Activated CD4-positive, alpha-beta T cell treated with anti-CD3 and anti-CD28 coated beads, Interleukin-2, amount 50 U/mL, for 1 hour (primary cell): ENCODE results near the gene PER3.

ENCODE experiments used
- DNase-seq: peaks from one replicate; pipeline ENCODE4 v3.0.0-alpha.2; 2020

Gene PER3

DNA sequence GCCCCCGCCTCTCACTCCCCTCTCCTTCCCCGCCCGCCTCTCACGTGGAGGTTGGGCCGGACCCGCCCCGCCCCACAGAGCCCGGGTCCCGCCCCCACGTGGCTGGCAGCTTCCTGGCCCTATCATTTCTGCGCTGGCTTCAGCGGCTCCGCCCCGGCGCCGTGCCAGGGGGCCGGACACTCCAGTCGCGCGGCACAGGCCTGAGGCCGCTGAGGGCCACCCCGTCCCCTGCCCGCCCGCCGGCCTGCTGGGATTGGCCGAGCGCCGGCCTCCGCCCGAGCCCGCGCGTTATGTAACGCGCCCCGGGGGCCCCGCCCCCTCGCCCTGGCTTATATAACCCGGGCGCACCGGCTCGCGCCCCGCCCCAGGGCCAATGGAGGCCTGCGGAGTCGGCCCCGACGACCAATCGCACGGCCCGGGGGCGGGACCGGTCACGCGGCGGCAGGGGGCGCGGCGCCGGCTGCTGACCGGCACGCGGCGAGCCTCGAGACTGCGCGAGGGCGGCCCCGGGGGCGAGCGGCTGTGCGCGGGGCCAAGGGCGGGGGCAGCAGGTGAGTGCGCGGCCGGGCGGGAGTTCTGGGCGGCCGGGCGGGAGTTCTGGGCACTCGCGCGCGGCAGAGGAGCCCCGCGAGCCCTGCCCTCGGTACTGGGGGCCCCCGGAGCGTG is at the start of gene PER3:
Gene PER3 (plus strand): TSS at position 466 of the 666 bp plus-strand sequence. CDS start 587 bp downstream, outside the sequence.
- peak; percentile 88 for DNase-seq

GRCh38 chr1:7738044-7738443 is 46.0 kb upstream of the PER3 start:
- no peak for DNase-seq

DNA sequence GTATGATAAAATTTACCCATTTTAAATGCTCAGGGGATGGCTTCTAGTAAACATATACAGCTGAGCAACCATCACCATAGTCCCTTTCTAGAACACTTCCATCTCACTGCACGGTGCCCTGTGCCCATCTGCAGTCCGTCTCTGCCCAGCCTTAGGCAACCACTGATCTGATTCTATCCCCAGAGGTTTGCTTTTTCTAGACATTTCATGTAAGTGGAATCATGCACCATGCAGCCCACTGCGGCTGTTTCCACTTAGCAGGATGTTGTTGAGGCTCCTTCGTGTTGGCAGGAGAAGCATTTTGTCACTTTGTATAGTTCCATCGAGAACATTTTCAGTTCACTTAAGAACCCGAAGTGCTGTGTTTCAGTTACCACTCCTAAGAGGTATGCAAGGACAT is 40.7 kb upstream of the PER3 start:
- no peak for DNase-seq

DNA sequence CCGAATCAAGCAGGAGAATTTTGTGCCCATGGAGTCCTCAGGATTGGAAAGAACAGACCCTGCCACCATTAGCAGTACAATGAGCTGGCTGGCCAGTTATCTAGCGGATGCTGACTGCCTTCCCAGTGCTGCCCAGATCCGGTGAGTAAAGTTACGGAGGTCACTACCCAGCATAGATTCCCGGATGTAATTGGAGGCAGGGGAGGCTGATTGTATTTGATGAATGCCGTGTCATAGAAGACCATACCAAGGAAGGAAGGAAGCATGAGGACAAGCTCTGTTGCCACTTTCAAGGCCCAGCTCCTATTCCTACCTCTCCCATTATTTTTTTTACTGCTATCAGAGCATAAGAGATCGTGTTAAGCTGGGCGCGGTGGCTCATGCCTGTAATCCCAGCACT is 39.2 kb upstream of the PER3 start:
- DNase-seq = no peak

DNA sequence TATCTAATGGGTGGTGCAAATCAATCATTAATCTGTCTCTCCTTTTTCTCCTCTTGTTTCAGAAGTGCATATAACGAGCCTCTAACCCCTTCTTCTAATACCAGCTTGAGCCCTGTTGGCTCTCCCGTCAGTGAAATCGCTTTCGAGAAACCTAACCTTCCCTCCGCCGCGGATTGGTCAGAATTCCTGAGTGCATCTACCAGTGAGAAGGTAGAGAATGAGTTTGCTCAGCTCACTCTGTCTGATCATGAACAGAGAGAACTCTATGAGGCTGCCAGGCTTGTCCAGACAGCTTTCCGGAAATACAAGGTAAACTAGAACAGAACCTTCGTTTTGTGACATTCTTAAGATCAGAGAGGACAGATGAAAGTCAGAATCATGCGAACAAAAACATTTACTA is 38.3 kb upstream of the PER3 start:
- no peak for DNase-seq

DNA sequence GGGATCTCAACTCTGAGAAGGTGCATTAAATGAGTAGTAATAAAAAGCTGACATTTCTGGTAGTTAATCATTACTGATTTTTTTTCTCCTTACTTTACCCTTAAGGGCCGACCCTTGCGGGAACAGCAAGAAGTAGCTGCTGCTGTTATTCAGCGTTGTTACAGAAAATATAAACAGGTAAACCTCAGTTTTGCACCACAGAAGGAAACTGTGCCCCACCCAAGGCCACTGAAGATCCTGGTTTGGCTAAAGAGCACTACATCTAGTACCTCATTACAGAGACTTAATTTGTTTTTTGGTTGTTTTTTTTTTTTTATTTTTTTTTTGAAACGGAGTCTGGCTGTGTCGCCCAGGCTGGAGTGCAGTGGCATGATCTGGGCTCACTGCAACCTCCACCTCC is 36.5 kb upstream of the PER3 start:
- no peak for DNase-seq

- DNase-seq = no peak
These were observed 35.0 kb upstream of the PER3 start for GRCh38 chr1:7749126-7749525.

DNA sequence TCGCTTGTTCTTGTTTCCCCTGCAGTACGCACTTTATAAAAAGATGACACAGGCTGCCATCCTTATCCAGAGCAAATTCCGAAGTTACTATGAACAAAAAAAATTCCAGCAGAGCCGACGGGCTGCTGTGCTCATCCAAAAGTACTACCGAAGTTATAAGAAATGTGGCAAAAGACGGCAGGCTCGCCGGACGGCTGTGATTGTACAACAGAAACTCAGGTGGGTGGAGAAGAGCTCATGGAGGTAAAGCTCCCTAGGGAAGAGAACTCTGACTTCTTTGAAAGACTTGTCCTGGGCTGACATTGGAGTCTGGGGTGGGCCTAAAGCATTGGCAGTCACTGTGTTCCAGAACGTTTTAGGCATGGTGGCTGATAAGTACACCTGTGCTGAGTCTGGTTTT is 32.9 kb upstream of the PER3 start:
- no peak for DNase-seq

DNA sequence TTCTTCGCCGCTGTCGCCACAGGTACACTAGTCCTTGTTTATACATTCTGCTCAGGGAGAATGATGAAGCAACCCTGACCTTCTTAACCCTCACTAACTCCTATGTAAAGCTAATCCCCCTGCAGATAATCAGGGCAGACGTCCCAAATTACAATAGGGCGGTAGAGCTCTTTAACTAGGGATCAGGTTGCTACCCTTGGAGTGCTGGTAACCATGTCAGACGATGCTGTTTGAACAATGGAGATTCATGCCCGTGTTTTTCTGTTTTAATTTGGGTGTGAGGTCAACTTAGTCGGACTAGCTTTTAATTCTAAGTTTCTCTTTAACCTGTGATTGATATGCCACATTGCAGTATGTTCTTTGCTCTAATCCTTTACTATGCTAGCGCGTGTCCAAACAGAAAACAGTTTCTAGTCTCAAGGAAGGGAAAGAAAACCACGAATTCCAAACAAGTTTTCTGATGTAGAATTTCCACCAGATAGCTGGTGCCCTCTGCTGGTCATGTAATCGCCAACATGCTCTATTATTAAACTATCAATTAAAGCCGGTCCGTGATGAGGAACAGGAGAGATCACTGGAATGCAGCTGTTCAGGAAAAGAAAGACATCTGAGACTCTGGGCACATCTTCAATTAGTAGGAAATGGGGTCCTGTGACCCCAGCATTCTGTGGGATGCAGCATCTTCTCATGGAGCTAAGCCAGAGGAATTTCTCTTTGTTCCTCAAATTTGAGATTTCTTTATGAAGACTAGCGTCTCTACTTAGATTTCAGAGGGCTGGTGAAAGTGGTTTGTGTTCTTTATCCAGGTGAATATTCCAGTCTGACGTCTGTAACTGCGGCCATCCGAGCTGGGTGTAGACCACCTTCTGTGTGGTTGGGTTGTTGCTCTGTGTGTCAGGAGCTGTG is 31.3 kb upstream of the PER3 start:
- DNase-seq = peak; percentile 49

- no peak for DNase-seq
These were observed 30.4 kb upstream of the PER3 start for GRCh38 chr1:7753641-7754040.

DNA sequence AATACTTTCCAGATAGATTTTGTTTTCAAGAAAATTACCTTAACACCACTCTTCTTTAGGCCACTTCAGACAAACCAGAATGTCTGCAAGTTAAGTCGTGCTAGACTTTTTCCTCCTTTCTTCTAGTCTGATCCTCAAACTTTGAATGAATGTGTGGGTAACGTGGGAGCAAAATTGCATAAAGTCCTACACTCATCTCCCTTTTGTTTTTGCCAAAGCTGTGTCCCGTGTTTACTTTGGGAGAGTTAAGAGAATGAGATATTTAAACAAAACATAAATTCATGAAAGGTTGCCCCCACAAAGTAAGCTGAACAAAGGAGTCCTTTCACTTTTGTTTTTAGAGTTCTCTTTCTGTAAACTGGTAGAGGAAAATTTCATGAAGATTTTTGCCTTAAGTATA is 29.9 kb upstream of the PER3 start:
- DNase-seq = no peak

DNA sequence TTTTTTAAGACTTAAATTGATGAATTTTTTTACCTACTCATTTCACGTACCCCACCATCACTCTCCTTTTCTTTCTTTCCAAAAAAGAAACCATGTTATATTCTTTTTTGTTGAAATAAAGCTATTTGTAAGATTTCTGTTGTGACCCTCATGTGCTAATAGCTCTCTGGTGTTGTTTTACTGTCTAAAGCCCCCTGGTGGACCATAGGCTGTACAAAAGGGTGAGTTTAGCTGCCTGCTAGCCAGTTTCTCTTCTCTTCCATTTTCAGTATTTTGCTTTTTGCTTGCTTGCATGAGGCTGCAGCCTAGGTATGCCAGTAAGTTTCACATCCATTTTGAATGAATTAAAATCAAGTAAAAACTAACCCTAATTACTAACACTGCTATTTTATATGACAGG is 28.6 kb upstream of the PER3 start:
- no peak for DNase-seq

GRCh38 chr1:7760245-7760644 is 23.8 kb upstream of the PER3 start:
- DNase-seq = no peak

- no peak for DNase-seq
These were observed 23.0 kb upstream of the PER3 start for GRCh38 chr1:7761103-7761502.

- DNase-seq = no peak
These were observed 16.9 kb upstream of the PER3 start for GRCh38 chr1:7767176-7767575.

DNA sequence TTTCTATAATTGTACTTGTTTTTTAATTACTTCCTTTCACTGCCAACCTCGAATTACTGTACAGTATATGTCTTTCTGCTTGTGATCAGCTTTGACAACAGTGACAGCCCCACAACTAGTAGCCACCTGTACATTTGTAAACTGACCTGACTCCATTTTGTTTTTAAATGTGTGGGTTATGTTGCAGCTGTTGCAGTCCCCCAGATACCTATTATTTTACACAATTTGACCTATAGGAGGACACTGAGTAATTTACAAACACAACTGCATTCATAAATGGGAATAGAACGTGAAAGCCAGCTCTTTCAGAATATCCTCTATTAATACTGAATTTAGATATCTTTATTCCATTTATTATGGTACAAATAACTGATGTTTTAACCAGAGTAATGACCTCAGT is 15.5 kb upstream of the PER3 start:
- DNase-seq = no peak

- no peak for DNase-seq
These were observed 14.2 kb upstream of the PER3 start for GRCh38 chr1:7769673-7770412.

- DNase-seq = no peak
These were observed 13.5 kb upstream of the PER3 start for GRCh38 chr1:7770669-7770996.

- peak; percentile 85 for DNase-seq
These were observed 12.9 kb upstream of the PER3 start, which contains the start of gene VAMP3 for GRCh38 chr1:7770997-7771822. TSS of gene VAMP3 (plus strand) at chr1:7771296. CDS start at chr1:7771384, 88 bp downstream.

DNA sequence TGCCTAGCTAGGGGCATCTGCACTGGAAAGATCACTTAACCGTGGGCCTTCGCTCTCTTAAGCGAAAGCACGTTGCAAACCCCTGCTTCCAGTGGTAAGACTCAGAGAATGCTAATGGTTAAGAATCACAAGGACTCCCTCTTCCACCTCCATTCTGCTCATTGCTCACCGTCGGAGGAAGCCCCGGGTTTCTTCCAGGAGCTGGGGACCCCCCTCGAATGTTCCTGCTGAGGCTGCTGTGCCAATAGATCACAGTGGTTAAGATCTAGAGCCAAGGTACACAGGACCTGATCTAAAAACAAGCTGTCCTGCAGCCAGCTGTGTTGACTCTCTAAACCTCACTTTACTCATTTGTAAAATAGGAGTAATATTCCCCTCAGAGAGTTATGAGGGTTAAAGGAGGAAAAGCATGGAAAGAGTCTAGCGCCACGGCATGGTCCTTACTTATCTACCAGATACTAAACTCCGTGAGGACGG is 12.2 kb upstream of the PER3 start:
- no peak for DNase-seq

- DNase-seq = no peak
These were observed 6.5 kb upstream of the PER3 start for GRCh38 chr1:7777591-7777990.

DNA sequence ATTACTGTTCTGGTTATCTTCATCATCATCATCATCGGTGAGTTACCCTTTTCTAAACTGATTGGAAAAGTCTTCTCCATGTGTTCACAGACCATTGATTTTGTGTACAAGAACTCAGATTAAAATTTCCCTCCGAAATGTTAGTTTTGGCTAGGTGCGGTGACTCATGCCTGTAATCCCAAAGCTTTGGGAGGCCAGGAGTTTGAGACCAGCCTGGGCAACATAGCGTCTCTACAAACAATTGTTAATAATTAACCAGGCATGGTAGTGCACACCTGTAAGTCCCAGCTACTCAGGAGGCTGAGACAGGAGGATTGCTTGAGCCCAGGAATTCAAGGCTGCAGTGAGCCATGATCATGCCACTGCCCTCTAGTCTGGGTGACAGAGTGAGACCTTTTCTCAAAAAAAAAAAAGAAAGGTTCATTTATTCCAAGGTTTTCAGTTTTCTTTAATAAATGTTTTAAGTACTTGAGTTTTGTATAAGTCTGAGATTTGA is 5.9 kb upstream of the PER3 start:
- no peak for DNase-seq
